ENCODE data around the gene SSBP4. TPM values are rescaled to one million over a fixed set of nuclear protein-coding genes. Genes with fewer than 3 reads are reported as not detected.

SSBP4 gene
- total and polyA plus RNA-seq, 2 of the 4 experiments (the other 2 are of a cell fraction): 14.9 to 39.7 TPM

DNA sequence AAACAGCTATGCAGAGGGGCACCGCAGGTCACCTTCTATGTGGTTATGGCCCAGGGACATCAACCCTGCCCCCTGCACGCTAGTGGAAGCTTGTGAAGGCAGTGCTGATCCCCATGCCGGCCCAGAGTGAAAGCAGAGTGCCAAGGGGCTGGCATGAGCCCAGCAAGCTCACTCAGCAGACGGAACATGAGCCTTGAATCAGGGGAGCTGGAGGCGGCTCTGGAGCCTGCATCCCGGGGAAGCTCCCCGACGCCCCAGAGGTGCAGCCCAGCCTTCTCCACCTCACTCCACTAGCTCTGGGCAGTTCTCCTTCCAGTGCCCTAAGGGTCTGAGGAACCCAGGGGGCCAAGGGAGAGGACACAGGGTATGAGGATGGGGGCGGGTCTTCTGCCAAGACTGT, 37.8 kb downstream of the SSBP4 start:
- H3K4me3 ChIP-seq (ENCODE audit: insufficient read depth, low read depth, low read length): no peak overlapping the region
- H2AK5ac ChIP-seq (ENCODE audit: low read depth, low read length): no peak overlapping the region
- no peak overlapping the region for H3K9ac ChIP-seq (ENCODE audit: low read depth, low read length)
- H2BK120ac ChIP-seq (ENCODE audit: low read depth, low read length): no peak overlapping the region
- no peak overlapping the region for H4K5ac ChIP-seq (ENCODE audit: low read depth, low read length)
- peaks cover 62% of the 10 kb centered on the region for H4K20me1 ChIP-seq (ENCODE audit: insufficient read depth, low read length)
- no peak overlapping the region for H3K4me2 ChIP-seq (ENCODE audit: low read depth, low read length)
- H2BK15ac ChIP-seq (ENCODE audit: low read depth, low read length): no peak overlapping the region
- no peak overlapping the region for H3K27ac ChIP-seq (ENCODE audit: insufficient read depth, low read length)
- no peak overlapping the region for H3K23ac ChIP-seq (ENCODE audit: low read depth, low read length)
- H2AK9ac ChIP-seq (replicated peaks; ENCODE audit: low read depth, low read length, poor library complexity): no peak overlapping the region
- peaks cover 51% of the 10 kb centered on the region for H3K36me3 ChIP-seq (ENCODE audit: control insufficient read depth, insufficient read depth, low read length)
- H3K79me1 ChIP-seq (ENCODE audit: low read depth in 1 of 2, low read length in 2 of 2): peaks cover 22 to 66% of the 10 kb centered on the region in 2 experiments
- H3K27me3 ChIP-seq (ENCODE audit: control insufficient read depth, insufficient read depth, low read length): no peaks in the 10 kb centered on the region
- ChIA-PET POLR2A (ENCODE audit: unreplicated experiment) (interaction anchor here (0.5 kb wide), 1 partner anchor 340 kb away, joined by 3 read pairs; no protein-coding TSS in a partner anchor), CTCF (interaction anchor here (0.6 to 1.0 kb wide), 4 partner anchors 12 to 463 kb away, joined by 3 to 4 read pairs (median 4); partner anchors contain the start of gene DDX49)
- no peak overlapping the region for H3K56ac ChIP-seq (ENCODE audit: extremely low read depth, insufficient read depth, low read length)
- peaks cover 3% of the 10 kb centered on the region; the same call in 1 of the 2 replicates for H3K9me3 ChIP-seq (ENCODE audit: control insufficient read depth, insufficient read depth, low read length)
- H4K8ac ChIP-seq (ENCODE audit: low read depth in 2 of 2, low read length in 2 of 2): no peak overlapping the region
- no peak overlapping the region for H2AFZ ChIP-seq (replicated peaks; ENCODE audit: low read length, poor library complexity)
- dilution Hi-C loops (cut with HindIII; ENCODE audit: low sequenced_read_pairs, unreplicated experiment) (no loop called here), intact Hi-C loops (cut with micrococcal nuclease) (loop anchor here (10.0 kb wide), 1 partner anchor 218 kb away; no protein-coding TSS in a partner anchor), in situ Hi-C loops (cut with MboI; ENCODE audit: low sequenced_read_pairs) (loop anchor here (10.0 kb wide), 1 partner anchor 118 kb away; the partner anchor contains the start of gene UBA52)
- H3K4ac ChIP-seq (ENCODE audit: low read depth, low read length): no peak overlapping the region
- no peak overlapping the region for H4K91ac ChIP-seq (ENCODE audit: insufficient read depth, low read depth, low read length)
- TF ChIP-seq RFX5 (IDR thresholded peaks at IDR 0.05; ENCODE audit: low read depth, low read length): no peak
- TF ChIP-seq CEBPB (IDR thresholded peaks at IDR 0.05; ENCODE audit: low read depth, low read length): no peak
- TF ChIP-seq BHLHE40 (IDR thresholded peaks at IDR 0.05; ENCODE audit: low read depth, low read length): no peak
- TF ChIP-seq, protein P1, sequence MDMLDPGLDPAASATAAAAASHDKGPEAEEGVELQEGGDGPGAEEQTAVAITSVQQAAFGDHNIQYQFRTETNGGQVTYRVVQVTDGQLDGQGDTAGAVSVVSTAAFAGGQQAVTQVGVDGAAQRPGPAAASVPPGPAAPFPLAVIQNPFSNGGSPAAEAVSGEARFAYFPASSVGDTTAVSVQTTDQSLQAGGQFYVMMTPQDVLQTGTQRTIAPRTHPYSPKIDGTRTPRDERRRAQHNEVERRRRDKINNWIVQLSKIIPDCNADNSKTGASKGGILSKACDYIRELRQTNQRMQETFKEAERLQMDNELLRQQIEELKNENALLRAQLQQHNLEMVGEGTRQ (IDR thresholded peaks at IDR 0.05; ENCODE audit: low read depth, low read length): no peak
- TF ChIP-seq MAZ (IDR thresholded peaks at IDR 0.05; ENCODE audit: borderline replicate concordance, low read depth, low read length): no peak
- TF ChIP-seq NFE2L2 (IDR thresholded peaks at IDR 0.05; ENCODE audit: low read depth, low read length): no peak
- TF ChIP-seq RCOR1 (IDR thresholded peaks at IDR 0.05; ENCODE audit: insufficient replicate concordance, low read length): no peak
- TF ChIP-seq CHD1 (IDR thresholded peaks at IDR 0.05; ENCODE audit: low read depth, low read length): no peak
- TF ChIP-seq POLR2A (IDR thresholded peaks at IDR 0.05; ENCODE audit: low read depth, low read length): no peak
- TF ChIP-seq FOS (IDR thresholded peaks at IDR 0.05; ENCODE audit: low read depth, low read length): no peak
- TF ChIP-seq, protein P2, sequence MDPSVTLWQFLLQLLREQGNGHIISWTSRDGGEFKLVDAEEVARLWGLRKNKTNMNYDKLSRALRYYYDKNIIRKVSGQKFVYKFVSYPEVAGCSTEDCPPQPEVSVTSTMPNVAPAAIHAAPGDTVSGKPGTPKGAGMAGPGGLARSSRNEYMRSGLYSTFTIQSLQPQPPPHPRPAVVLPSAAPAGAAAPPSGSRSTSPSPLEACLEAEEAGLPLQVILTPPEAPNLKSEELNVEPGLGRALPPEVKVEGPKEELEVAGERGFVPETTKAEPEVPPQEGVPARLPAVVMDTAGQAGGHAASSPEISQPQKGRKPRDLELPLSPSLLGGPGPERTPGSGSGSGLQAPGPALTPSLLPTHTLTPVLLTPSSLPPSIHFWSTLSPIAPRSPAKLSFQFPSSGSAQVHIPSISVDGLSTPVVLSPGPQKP (IDR thresholded peaks at IDR 0.05; ENCODE audit: borderline replicate concordance, low read depth, low read length): no peak
- H3K18ac ChIP-seq (ENCODE audit: low read depth, low read length): no peak overlapping the region
- no peak overlapping the region for H2BK20ac ChIP-seq (ENCODE audit: low read depth, low read length)
- H3K14ac ChIP-seq (replicated peaks; ENCODE audit: low read depth, low read length): no peak overlapping the region
- peaks cover 25% of the 10 kb centered on the region for H3K4me1 ChIP-seq (ENCODE audit: control insufficient read depth, insufficient read depth, low read length)
- DNase-seq (no peak), ATAC-seq (ENCODE audit: low read depth) (no peak)
- peaks cover 27% of the 10 kb centered on the region for H3K9me1 ChIP-seq (ENCODE audit: insufficient read depth, low read length)
- BruUV-seq (replicated peaks): no TSS peak
- WGBS, 2 experiments (ENCODE audit: extremely low coverage in 2 of 2, insufficient read length in 1 of 2): 90% methylated on average over 2 of the region's 9 CpGs; no CpG with 5 or more reads in 1 of the 2 experiments
- H2BK5ac ChIP-seq (ENCODE audit: low read depth, low read length, poor library complexity, severe bottlenecking): no peak overlapping the region
